Stimulated activated CD4-positive, alpha-beta T cell treated with anti-CD3 and anti-CD28 coated beads, Interleukin-15, amount 100 ng/mL, for 1 hour (primary cell): ENCODE results near the gene KIRREL1.
"Not testable (repeated sequence)": the region's sequence is repeated elsewhere in the genome, so short reads cannot be mapped to it uniquely, and the experiment has no call there.

Experiments used
- DNase-seq, 2 donors: peaks; one replicate each; pipeline ENCODE4 v3.0.0-alpha.2; 2020; ENCODE audit warnings: low read depth in 1 of 2, low spot score in 1 of 2

Gene KIRREL1

DNA sequence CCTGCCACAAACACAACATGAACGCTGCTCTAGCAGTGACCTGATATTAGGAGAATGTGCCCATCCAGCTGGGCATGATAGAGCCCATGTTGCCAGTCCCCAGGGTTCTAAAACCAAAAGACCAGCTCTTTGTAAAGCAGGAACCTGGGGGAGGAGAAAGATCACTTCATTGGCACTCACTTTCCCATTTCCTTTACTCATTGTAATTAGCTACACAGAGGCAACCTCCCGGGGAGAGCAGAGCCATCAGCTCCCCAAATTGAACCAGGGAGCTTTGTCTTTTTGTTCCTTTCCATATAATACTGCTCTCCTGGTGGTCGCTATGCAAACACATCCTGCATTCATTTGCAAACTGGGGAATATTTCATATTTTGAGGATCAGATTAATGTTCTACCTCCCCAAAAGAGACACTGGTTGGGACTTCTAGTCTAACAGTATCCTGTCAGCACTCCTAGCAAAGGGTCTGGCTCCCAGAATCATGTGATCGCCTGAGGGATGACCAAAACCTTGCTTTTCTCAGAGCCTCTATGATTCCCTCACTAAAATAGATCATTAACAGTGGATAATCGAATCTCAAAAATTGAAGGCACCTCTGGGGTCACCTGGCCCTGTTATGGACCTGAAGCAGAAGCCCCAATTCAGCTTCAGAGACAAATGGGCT, 110.5 kb downstream of the KIRREL1 start:
- no peak for DNase-seq

GRCh38 chr1:158104891-158105290, 111.4 kb downstream of the KIRREL1 start:
- DNase-seq, result no peak

GRCh38 chr1:158105352-158106095, 112.1 kb downstream of the KIRREL1 start:
- no peak for DNase-seq

DNA sequence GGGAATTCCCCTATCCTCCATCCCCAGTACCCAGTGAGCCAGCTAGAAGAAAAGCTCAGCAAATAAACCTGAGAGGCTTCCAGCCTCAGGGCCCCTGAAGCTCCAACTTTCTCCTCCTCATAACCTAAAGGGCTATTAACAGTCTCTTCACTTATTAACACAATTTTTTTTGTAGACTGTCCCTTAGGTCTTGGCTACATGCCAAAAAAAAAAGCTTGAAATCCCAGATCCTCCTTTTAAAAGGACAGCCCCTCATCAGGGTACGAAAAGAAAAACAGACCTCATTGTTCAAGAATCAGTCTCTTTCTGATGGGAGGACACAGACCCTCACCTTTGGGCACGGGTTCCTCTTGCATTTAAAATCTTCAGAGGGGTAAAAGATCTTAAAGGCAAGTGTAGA, 114.5 kb downstream of the KIRREL1 start:
- no peak for DNase-seq

DNA sequence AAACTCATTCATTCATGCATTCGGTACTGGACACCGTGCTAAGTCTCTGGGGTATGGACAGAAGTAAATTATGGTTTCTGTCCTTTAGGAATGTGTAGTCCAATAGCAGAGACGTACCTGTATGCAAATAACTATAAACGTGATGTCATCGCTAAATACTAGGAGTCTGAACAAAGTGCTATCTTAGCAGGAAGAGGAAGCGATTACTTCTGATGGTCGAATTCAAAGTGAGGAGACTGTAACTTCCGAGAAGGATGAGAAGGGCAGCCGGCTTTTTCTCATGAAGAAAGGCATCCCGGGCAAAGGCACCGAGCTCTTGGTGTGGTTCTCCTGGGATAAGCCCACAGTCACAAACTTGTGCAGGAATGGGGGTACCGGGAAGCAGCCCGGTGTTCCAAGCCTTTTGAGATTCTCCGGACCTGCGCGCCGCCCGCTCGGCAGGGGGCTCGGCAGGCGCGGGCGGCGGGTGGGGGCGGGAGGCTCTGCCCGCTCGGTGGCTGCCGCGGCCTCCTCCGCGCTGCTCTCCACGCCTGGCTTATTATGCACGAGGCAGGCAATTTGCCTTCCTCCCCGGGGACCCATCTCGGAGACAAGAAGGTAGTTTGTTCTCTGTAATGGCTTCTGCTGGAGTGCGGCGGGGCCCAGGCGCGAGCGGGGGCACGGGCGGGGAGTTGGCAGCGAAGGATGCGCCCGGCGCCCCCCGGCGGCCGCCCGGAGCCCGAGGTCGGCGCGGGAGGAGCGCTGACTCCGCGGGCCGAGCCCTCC, 119.7 kb downstream of the KIRREL1 start:
- DNase-seq, result peak in 1 of 2 donors; percentile 29

DNA sequence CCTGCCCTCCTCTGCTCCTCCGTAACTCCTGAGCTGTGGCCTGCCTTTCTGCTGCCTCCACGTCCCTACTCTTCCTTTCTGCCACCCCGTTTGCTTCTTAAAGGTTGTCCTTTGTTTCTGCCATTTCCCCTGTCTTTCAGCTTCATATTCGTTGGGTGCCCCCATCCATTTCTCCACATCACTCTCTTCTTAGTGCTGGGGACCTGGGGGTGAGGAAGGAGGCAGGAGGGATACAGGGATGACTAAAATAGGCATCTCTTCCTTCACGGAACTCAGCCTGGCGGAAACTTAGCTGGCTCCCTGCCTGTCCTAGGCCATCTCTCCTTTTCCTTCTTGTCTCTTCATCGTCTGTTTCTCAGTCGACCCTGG, 120.3 kb downstream of the KIRREL1 start:
- no peak for DNase-seq

DNA sequence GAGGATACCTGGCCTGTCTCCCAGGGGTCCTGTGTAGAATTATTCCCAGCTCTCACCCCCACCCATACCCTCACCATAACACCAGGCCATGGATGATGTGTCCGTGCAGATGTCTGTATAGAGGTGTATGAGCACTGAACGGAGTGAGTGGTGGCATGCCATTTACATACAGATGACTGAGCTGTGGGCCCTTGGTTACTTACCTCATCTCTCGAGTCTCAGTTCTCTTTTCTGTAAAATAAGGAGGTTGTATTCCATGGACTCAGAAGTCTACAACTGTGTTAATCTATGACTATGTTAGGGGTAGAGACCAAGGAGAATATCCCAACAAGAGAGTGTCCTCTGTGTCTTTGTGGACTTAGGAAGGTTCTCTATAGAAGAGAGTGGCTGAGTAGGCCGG, 121.7 kb downstream of the KIRREL1 start:
- DNase-seq, result no peak

GRCh38 chr1:158116311-158117167, 123.1 kb downstream of the KIRREL1 start:
- no peak for DNase-seq

DNA sequence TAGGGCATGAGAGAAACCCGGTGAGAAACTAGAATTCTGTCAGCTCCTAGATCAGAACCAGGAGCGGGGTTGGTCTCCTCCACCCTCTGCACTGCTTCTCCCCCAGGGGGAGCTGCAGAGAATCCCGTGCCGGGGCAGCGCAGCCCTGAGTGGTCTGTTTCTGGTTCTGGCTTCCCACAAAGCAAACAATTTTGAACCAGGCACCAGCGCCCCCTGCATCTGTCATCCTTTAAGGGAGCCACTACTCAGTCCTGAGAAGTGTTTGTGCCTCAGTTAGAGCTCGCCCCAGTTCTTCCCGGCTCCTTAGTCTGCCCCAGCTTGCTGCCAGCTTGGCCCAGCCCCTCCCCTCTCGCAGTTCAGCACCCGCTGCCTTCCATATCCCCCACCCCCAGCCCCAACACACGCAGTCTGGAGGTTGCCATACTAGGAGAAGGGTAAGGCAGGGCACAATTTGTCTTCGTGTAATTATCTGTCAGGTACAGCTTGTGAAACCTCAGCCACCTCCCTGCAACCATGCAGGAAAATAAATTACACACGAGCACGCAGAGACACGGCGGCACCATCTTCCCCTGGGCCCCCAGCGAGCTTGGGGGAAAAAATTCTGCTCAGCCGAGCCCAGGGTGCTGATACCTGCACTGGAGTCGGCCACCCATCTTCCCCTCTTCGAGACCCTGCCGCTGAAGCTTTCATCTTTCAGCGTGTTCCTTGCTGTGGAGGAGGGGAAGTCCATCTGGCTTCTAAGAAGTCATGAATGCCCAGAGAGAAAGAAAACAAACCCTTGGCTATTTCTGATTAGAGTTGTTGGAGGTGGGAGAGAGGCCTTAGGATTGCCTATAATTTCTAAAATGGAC, 124.6 kb downstream of the KIRREL1 start:
- peak in 1 of 2 donors; percentile 26 for DNase-seq

DNA sequence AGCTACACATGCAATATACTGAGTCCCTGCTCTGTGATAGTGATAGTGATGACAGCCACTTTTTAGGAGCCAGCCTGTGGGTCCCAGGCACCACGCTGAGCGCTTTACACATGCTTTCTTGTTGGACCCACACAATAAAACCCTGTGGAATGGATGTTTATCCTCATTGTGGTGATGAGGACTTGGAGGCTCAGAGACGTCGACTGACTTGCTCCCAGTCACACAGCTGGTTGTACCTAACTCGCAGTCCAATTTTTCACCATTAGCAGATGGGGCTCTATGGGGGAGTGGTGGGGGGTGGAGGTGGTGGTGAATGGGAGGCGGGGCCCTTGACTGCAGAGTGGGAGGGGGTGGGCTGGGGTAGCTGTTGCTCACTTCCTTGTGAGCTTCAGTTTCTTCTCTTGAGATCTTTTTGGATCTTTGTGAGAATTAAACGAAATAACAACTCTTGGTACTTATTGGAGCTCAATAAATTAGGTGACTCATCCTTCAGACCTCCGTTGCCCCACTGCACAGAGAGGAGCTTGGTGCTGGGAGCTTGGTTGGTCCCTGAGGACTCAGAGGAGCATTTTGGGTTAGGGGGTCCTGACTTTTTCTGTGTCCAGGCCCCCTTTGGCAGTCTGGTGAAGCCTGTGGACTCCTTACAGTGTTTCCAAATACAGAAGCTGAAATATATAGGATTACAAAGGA, 125.4 kb downstream of the KIRREL1 start:
- no peak for DNase-seq

DNA sequence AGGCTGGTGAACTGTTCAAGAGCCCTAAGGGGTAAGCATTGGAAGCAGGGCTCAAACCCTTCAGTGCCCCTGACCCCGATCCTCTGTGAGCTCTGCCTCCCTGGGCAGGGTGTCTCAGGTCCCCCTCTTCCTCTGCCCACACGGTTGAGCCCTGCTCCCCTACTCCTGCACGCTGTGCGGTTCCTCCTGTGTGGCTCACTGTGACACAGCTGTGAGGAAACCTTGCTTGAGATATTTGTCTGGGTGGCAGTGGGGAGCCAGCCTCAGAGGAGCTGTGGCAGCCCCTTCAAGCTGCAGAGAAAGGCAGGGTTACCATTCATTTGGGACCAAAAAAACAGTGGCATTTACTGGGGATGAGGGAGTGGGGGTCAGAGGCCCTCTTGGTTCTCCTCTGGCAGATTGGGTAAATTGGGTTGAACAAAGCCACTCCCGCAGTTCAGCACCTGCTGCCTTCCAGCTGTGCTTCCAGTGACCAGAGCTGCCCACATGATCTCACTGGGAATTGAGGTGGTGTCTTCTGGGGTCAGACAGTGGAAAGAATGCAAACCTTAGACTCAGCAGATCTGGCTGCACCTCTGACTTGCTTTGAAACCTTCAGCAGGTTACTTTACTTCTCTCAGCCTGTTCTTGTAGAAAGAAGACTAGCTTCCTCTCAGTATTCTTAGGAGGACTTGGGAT, 126.7 kb downstream of the KIRREL1 start:
- no peak for DNase-seq

DNA sequence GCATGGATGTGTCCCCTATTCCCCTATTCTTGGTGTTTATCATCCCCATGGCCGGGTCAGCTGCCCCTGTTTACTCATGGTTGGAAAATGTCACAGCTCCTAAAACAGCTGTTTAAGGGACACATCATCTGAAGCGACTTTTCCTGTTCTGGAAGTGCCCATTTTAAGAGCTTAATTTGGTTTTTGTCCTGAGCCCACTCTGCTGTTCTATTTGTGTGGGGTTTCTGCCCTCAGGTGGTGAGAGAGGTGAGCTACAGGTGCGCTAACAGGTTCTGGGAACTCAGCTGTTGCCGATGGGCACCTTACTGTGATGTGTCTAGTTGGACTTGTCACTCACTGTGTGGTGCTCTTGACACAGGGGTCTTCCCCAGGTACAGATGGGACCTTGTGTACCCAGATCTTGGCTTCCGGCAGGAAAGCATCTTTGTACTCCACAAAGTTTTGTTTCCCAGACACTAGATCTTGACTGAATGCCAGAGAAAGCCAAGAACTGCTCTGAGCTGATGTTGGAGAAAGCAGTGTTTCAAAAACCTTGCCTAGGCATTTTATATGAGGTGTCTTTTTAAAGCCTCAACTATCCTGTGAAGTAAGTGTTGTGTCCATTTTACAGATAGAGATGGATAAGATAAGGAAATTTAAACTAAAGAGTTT, 128.3 kb downstream of the KIRREL1 start:
- no peak for DNase-seq

GRCh38 chr1:158122833-158123388, 129.5 kb downstream of the KIRREL1 start:
- DNase-seq, result no peak

DNA sequence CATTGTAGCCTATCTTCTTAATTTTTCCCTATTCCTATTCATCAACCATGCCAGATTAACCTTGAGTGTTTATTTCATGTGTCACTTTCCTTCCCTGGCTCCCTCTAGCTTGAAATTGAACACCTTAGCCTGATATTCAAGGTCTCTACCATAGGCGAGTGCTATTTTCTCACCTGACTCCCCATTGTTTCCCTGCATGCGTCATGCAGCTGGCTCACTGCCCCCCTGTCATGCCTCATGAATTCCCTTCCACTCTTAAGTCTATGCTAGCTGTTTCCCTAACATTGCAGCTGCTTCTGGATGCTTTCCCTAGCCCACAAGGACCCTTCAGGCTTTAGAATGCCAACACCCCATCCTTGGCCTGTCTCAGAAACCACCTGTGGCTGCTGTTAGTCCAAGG, 130.6 kb downstream of the KIRREL1 start:
- no peak for DNase-seq

DNA sequence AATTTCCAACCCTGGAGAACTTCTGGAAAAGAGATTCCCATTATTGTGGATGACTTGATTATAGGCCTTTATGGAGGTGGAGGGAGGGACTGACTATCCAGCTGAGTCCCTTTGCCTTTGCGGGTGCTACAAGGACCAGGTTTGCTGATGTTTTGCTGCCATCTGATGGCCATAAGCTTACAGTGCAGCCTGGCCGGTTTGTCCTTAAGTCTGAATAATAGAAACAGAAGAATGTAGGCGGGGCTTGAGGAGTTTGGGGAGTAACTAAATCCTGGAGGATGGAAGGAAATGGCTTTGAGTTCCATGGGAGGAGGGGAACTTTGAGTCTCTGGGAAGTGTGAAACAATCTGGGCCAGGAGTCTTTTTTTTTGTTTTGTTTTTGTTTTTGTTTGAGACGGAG, 131.6 kb downstream of the KIRREL1 start:
- DNase-seq, result peak; percentile 17 to 40

- DNase-seq, result no peak
These were observed 133.0 kb downstream of the KIRREL1 start for GRCh38 chr1:158126425-158126824.

- DNase-seq, result not testable (repeated sequence)
These were observed 135.1 kb downstream of the KIRREL1 start for GRCh38 chr1:158128531-158128930.

DNA sequence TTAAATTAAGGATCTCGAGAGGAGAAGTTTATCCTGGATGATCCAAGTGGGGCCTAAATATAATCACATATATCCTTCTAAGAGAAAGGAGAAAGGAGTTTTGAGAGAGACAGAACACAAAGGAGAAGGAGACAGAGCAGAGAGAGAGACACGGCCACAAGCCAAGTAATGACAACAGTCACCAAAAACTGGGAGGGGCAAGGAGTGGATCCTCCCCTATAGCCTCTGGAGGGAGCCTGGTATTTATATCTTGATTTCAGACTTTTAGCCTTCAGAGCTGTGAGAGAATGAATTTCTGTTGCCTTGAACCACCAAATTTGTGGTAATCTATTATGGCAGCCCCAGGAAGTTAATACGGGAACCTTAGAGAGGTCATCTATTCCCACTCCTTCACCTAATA, 137.8 kb downstream of the KIRREL1 start:
- no peak for DNase-seq
